Tibial nerve (tissue), 4 donors: ENCODE results near the gene PTPRD. TPM values are rescaled to one million over a fixed set of nuclear protein-coding genes. Genes with fewer than 3 reads are reported as not detected.

ENCODE experiments used
- DNase-seq, 2 donors: peaks; one replicate each; pipeline ENCODE4 v3.0.0-alpha.2; 2019; ENCODE audit warnings: low spot score in 2 of 2
- H3K27ac ChIP-seq, 4 donors: fragments of 200-600 bp; sonication (generic) in 3 of 4; one replicate each; pipeline ENCODE4 v1.5.1; 2017 to 2019; ENCODE audit warnings: mild to moderate bottlenecking in 1 of 4
- H3K27me3 ChIP-seq, 2 donors: fragments of 200-600 bp; sonication (generic) in 1 of 2; one replicate each; pipeline versions ENCODE4 v1.5.1 to v1.6.0; 2017 to 2019
- H3K36me3 ChIP-seq, 3 donors: fragments of 200-600 bp; sonication (generic); one replicate each; pipeline ENCODE4 v1.5.1; 2018 to 2019
- H3K4me1 ChIP-seq, 4 donors: fragments of 200-600 bp; sonication (generic) in 3 of 4; one replicate each; pipeline ENCODE4 v1.5.1; 2017 to 2019
- H3K4me3 ChIP-seq, 4 donors: fragments of 200-600 bp; sonication (generic) in 3 of 4; one replicate each; pipeline ENCODE4 v1.5.1; 2017 to 2019; ENCODE audit warnings: mild to moderate bottlenecking in 1 of 4, moderate library complexity in 1 of 4
- H3K9me3 ChIP-seq, 4 donors: fragments of 200-600 bp; sonication (generic) in 3 of 4; one replicate each; pipeline ENCODE4 v1.5.1; 2017 to 2019
- CTCF ChIP-seq, 5 experiments: fragments of 200-600 bp in 3 of 5; fragments of 450-650 bp in 2 of 5; sonication (generic) in 3 of 5; IDR thresholded peaks; one replicate each; pipeline ENCODE4 v1.5.1; 2016 to 2019; ENCODE audit warnings: antibody characterized with exemption in 5 of 5, mild to moderate bottlenecking in 3 of 5, moderate library complexity in 2 of 5
- EP300 ChIP-seq, 2 donors: sonication (generic); formaldehyde crosslinking; IDR thresholded peaks; one replicate each; pipeline ENCODE4 v1.6.1; 2017; ENCODE audit warnings: antibody characterized with exemption in 2 of 2, mild to moderate bottlenecking in 1 of 2
- POLR2A ChIP-seq, 2 donors: fragments of 450-650 bp; IDR thresholded peaks; one replicate each; pipeline ENCODE4 v1.6.1; 2017; ENCODE audit warnings: antibody characterized with exemption in 2 of 2, mild to moderate bottlenecking in 2 of 2, moderate library complexity in 2 of 2
- WGBS, 2 donors: methylation state at CpG; one replicate each; pipeline ENCODE4 v1.1.5; 2018; 5-methylcytosine and 5-hydroxymethylcytosine counted together
- total RNA-seq, 4 donors: library from RNA; depleted of rRNA; stranded (reverse); fragments of >200 nt; gene quantifications; one replicate each; pipeline ENCODE4 v1.1.0, GENCODE V29; 2016

The PTPRD gene
- total RNA-seq, 4 donors from 2014 or later: 1.7 to 13.2 (median 5.1) TPM

- H3K27ac ChIP-seq: no peak overlapping the region
- WGBS, 2 donors: 65 to 74% methylated on average over 1 of the region's 1 CpG
- H3K36me3 ChIP-seq: no peaks in the 10 kb centered on the region
- no peak for DNase-seq
- H3K4me1 ChIP-seq: no peaks in the 10 kb centered on the region
- no peaks in the 10 kb centered on the region for H3K27me3 ChIP-seq
- TF ChIP-seq POLR2A (IDR thresholded peaks at IDR 0.05) (no peak), EP300 (IDR thresholded peaks at IDR 0.05) (no peak), CTCF (IDR thresholded peaks at IDR 0.05) (no peak)
- peaks cover 0 to 9% (median 0%) of the 10 kb centered on the region in 4 donors for H3K9me3 ChIP-seq
- no peak overlapping the region for H3K4me3 ChIP-seq
Measured at GRCh38 chr9:9992936-9993335, 619.9 kb downstream of the PTPRD start.

- Histone ChIP-seq H3K27ac (no peak overlapping the region), H3K36me3 (no peaks in the 10 kb centered on the region), H3K27me3 (no peaks in the 10 kb centered on the region), H3K4me3 (no peak overlapping the region), H3K9me3 (no peaks in the 10 kb centered on the region), H3K4me1 (no peaks in the 10 kb centered on the region)
- WGBS, 2 donors: 72 to 78% methylated on average over 6 of the region's 6 CpGs
- no peak for DNase-seq
- TF ChIP-seq CTCF (IDR thresholded peaks at IDR 0.05): no peak
- no peak for TF ChIP-seq EP300 (IDR thresholded peaks at IDR 0.05)
- TF ChIP-seq POLR2A (IDR thresholded peaks at IDR 0.05): no peak
Measured at GRCh38 chr9:9973062-9973461, 639.7 kb downstream of the PTPRD start.

- H3K4me1 ChIP-seq: no peaks in the 10 kb centered on the region
- H3K27ac ChIP-seq: no peak overlapping the region
- no peak overlapping the region for H3K4me3 ChIP-seq
- no peaks in the 10 kb centered on the region for H3K9me3 ChIP-seq
- DNase-seq: no peak
- WGBS, 2 donors: 70 to 71% methylated on average over 5 of the region's 5 CpGs
- H3K36me3 ChIP-seq: no peaks in the 10 kb centered on the region
- no peaks in the 10 kb centered on the region for H3K27me3 ChIP-seq
- TF ChIP-seq POLR2A (IDR thresholded peaks at IDR 0.05): no peak
- no peak for TF ChIP-seq EP300 (IDR thresholded peaks at IDR 0.05)
- no peak for TF ChIP-seq CTCF (IDR thresholded peaks at IDR 0.05)
Measured at GRCh38 chr9:9970514-9970913, 642.3 kb downstream of the PTPRD start.

GRCh38 chr9:9963841-9964240 is 649.0 kb downstream of the PTPRD start:
- Histone ChIP-seq H3K27ac (no peak overlapping the region), H3K9me3 (no peaks in the 10 kb centered on the region), H3K36me3 (no peaks in the 10 kb centered on the region), H3K4me1 (no peaks in the 10 kb centered on the region), H3K27me3 (no peaks in the 10 kb centered on the region), H3K4me3 (no peak overlapping the region)
- TF ChIP-seq POLR2A (IDR thresholded peaks at IDR 0.05) (no peak), CTCF (IDR thresholded peaks at IDR 0.05) (no peak), EP300 (IDR thresholded peaks at IDR 0.05) (no peak)
- DNase-seq: no peak
- WGBS, 2 donors: 54 to 62% methylated on average over 3 of the region's 3 CpGs

- DNase-seq: no peak
- Histone ChIP-seq H3K9me3 (no peaks in the 10 kb centered on the region), H3K4me1 (no peaks in the 10 kb centered on the region), H3K27ac (no peak overlapping the region), H3K36me3 (no peaks in the 10 kb centered on the region), H3K27me3 (no peaks in the 10 kb centered on the region), H3K4me3 (no peak overlapping the region)
- TF ChIP-seq EP300 (IDR thresholded peaks at IDR 0.05): no peak
- TF ChIP-seq CTCF (IDR thresholded peaks at IDR 0.05): no peak
- no peak for TF ChIP-seq POLR2A (IDR thresholded peaks at IDR 0.05)
- 76 to 88% methylated on average over 1 of the region's 1 CpG for WGBS, 2 donors
Measured at GRCh38 chr9:9961934-9962333, 650.9 kb downstream of the PTPRD start.
